Stimulated activated CD4-positive, alpha-beta T cell treated with anti-CD3 and anti-CD28 coated beads, Interleukin-2, amount 100 ng/mL, for 24 hours (primary cell): ENCODE results near the gene OR4C3.
"Not testable (repeated sequence)": the region's sequence is repeated elsewhere in the genome, so short reads cannot be mapped to it uniquely, and the experiment has no call there.

Experiments used
- DNase-seq, 2 donors: peaks; one replicate each; pipeline ENCODE4 v3.0.0-alpha.2; 2020

Gene OR4C3

GRCh38 chr11:48324620-48325019 lies at the start of gene OR4C3:
Gene OR4C3 (plus strand): TSS chr11:48324920. CDS start chr11:48325022, 102 bp downstream.
- not testable (repeated sequence) for DNase-seq

- no peak for DNase-seq
Measured at GRCh38 chr11:48305923-48306322, 18.8 kb upstream of the OR4C3 start, which contains the start of gene OR4S1. Gene OR4S1 (plus strand): TSS chr11:48306223. CDS start chr11:48306223, 0 bp downstream.

GRCh38 chr11:48307760-48308386 lies 16.8 kb upstream of the OR4C3 start:
- peak; percentile 78 to 79 for DNase-seq

GRCh38 chr11:48313590-48313989 lies 11.1 kb upstream of the OR4C3 start:
- not testable (repeated sequence) for DNase-seq

GRCh38 chr11:48319813-48320212 lies 4.9 kb upstream of the OR4C3 start:
- DNase-seq: not testable (repeated sequence)

- no peak for DNase-seq
Measured at GRCh38 chr11:48341466-48341865, 16.7 kb downstream of the OR4C3 start.

- DNase-seq: not testable (repeated sequence)
Measured at GRCh38 chr11:48342505-48342904, 17.8 kb downstream of the OR4C3 start.

GRCh38 chr11:48346286-48346685 lies 21.6 kb downstream of the OR4C3 start:
- DNase-seq: not testable (repeated sequence)

- no peak for DNase-seq
Measured at GRCh38 chr11:48354013-48354412, 29.3 kb downstream of the OR4C3 start.

GRCh38 chr11:48354677-48355076 lies 30.0 kb downstream of the OR4C3 start:
- no peak for DNase-seq

- DNase-seq: not testable (repeated sequence)
Measured at GRCh38 chr11:48361289-48361688, 36.6 kb downstream of the OR4C3 start.

GRCh38 chr11:48366365-48366764 lies 41.6 kb downstream of the OR4C3 start, which contains the start of gene OR4C5:
Gene OR4C5 (minus strand): TSS chr11:48366465. CDS start chr11:48366465, 0 bp downstream.
- DNase-seq: no peak
